GM13977 (cell line): Measurements from ENCODE around the gene KCNIP2.

ENCODE experiments used
- DNase-seq: peaks from one replicate; pipeline ENCODE4 v3.0.0; 2012; ENCODE audit warnings: low spot score
- in situ Hi-C: fragments of 300-500 bp; cut with MboI; formaldehyde crosslinking; loops from one replicate; pipeline ENCODE4 v1.12.0; 2022; ENCODE audit warnings: low sequenced_read_pairs, low pct_unique_long_range_greater_than_20kb, mixed read lengths, inconsistent platforms; ENCODE audit not compliant: unreplicated experiment
- TF ChIP-seq, protein P1 (sequence below): IDR thresholded peaks from 2 replicates; pipeline ENCODE4 v1.5.1; 2012; ENCODE audit warnings: mild to moderate bottlenecking, control low read depth; ENCODE audit not compliant: insufficient read depth; ENCODE audit errors: extremely low read depth, missing control alignments

KCNIP2 gene

DNA sequence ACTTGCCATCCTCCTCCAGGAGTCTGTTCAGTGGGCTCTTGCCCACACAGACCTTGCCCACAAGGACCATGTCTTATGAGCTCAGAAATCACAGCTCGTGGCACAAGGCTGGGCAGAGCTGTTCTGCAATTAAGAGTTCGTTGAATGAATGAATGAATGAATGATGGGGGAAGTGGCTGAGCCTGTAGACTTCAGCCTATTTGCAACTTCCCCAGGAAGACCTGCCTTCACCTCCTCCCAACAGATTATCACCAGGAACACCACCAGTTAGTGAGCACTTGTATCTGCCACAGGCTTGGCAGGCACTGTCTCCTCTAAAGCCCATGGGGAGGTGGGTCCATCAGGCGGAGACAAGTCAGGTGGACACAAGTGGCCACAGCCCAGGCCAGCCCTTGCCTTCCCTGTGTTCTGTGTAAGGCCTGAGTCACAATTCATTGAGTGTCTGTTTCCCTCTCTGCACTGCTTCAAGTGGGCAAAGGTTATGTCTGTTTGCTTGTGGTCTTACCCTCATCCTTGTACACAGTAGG is 65.9 kb downstream of the KCNIP2 start:
- in situ Hi-C loops, result no loop called here
- DNase-seq, result no peak
- TF ChIP-seq, protein P1, sequence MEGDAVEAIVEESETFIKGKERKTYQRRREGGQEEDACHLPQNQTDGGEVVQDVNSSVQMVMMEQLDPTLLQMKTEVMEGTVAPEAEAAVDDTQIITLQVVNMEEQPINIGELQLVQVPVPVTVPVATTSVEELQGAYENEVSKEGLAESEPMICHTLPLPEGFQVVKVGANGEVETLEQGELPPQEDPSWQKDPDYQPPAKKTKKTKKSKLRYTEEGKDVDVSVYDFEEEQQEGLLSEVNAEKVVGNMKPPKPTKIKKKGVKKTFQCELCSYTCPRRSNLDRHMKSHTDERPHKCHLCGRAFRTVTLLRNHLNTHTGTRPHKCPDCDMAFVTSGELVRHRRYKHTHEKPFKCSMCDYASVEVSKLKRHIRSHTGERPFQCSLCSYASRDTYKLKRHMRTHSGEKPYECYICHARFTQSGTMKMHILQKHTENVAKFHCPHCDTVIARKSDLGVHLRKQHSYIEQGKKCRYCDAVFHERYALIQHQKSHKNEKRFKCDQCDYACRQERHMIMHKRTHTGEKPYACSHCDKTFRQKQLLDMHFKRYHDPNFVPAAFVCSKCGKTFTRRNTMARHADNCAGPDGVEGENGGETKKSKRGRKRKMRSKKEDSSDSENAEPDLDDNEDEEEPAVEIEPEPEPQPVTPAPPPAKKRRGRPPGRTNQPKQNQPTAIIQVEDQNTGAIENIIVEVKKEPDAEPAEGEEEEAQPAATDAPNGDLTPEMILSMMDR, result no peak

DNA sequence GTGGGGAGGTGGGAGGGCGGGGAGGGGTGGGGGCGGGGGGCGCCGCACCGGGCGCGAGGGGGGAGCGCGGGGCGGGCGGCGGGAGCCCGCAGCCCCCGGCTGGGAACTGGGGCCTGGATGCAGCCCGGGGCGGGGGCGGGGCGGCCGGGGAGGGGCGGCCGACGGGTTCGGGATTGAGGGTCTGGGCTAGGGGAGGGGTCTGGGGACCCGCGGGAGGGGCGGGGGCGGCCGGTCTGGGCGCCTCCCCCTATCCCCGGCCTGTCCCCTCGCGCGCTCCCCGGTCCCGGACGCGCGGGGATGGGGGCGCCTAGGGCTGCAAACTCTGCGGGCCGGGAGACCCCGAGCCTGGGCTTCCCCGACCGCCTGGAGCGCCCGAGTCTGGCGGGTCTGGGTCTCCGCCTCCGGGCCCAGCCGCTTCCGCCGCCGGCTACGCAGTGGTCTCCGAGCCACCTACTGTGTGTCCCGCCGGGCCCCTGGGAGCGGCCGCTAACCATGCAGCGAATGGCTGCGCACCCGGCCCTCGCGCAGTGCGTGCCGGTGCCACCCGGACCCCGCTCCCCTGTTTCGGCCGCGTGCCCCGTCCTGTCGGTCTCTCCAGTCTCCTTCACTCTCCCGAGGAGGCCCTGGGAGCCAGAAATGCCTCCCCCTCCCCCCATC is 67.3 kb downstream of the KCNIP2 start:
- no peak for DNase-seq
- TF ChIP-seq, protein P1, result no peak
- in situ Hi-C loops, result no loop called here
